Endothelial cell of umbilical vein (primary cell): ENCODE data around the gene TMEM45B.
"Not testable (repeated sequence)": the region's sequence is repeated elsewhere in the genome, so short reads cannot be mapped to it uniquely, and the experiment has no call there.

Source experiments
- CTCF ChIP-seq, 2 donors: IDR thresholded peaks; 1 replicate in 1 of 2; 2 replicates in 1 of 2; pipeline ENCODE4 v1.5.1; 2011; ENCODE audit warnings: low read length in 2 of 2, mild to moderate bottlenecking in 2 of 2, moderate library complexity in 2 of 2, control low read depth in 1 of 2, inconsistent platforms in 1 of 2, low read depth in 1 of 2; ENCODE audit not compliant: insufficient read depth in 1 of 2; ENCODE audit errors: extremely low read depth in 1 of 2
- EZH2 ChIP-seq: IDR thresholded peaks from 2 replicates; pipeline ENCODE4 v1.6.1; 2012; ENCODE audit warnings: borderline replicate concordance, low read depth, mild to moderate bottlenecking, moderate library complexity, low read length, inconsistent platforms; ENCODE audit not compliant: severe bottlenecking
- JUN ChIP-seq: IDR thresholded peaks from 2 replicates; pipeline ENCODE4 v1.6.1; 2011; ENCODE audit warnings: borderline replicate concordance, low read depth; ENCODE audit not compliant: insufficient read length, insufficient read depth
- MAX ChIP-seq: IDR thresholded peaks from 2 replicates; pipeline ENCODE4 v1.6.1; 2011; ENCODE audit not compliant: insufficient read depth, insufficient read length
- POLR2A ChIP-seq: IDR thresholded peaks from 2 replicates; pipeline ENCODE4 v1.6.1; 2012; ENCODE audit warnings: low read depth, mild to moderate bottlenecking, control low read depth, low read length
- POLR2AphosphoS5 ChIP-seq: IDR thresholded peaks from 2 replicates; pipeline ENCODE4 v1.6.1; 2012; ENCODE audit warnings: low read depth, mild to moderate bottlenecking, control low read depth, low read length, moderate library complexity; ENCODE audit not compliant: insufficient read depth

GRCh38 chr11:129833260-129833659 lies 17.6 kb downstream of the TMEM45B start:
- not testable (repeated sequence) for TF ChIP-seq CTCF (IDR thresholded peaks at IDR 0.05; ENCODE audit: extremely low read depth in 1 of 2, insufficient read depth in 1 of 2, low read depth in 1 of 2, low read length in 2 of 2); EZH2; MAX; POLR2AphosphoS5; POLR2A; JUN
